SKM-1 (cell line): ENCODE data around the gene HLA-DQA1.
"Not testable (repeated sequence)": the region's sequence is repeated elsewhere in the genome, so short reads cannot be mapped to it uniquely, and the experiment has no call there.

ENCODE experiments used
- DNase-seq: peaks from one replicate; lab custom pipeline; 2025; ENCODE audit not compliant: unreplicated experiment; lab: John Stamatoyannopoulos, UW

The HLA-DQA1 gene

GRCh38 chr6:32621372-32621771 lies 15.8 kb upstream of the HLA-DQA1 start:
- no peak for DNase-seq

- DNase-seq = peak; percentile 14
These were observed 14.4 kb upstream of the HLA-DQA1 start for GRCh38 chr6:32622545-32623401.

GRCh38 chr6:32623693-32624092 lies 13.5 kb upstream of the HLA-DQA1 start:
- peak; percentile 40 for DNase-seq

- no peak for DNase-seq
These were observed 12.6 kb upstream of the HLA-DQA1 start for GRCh38 chr6:32624565-32624964.

DNA sequence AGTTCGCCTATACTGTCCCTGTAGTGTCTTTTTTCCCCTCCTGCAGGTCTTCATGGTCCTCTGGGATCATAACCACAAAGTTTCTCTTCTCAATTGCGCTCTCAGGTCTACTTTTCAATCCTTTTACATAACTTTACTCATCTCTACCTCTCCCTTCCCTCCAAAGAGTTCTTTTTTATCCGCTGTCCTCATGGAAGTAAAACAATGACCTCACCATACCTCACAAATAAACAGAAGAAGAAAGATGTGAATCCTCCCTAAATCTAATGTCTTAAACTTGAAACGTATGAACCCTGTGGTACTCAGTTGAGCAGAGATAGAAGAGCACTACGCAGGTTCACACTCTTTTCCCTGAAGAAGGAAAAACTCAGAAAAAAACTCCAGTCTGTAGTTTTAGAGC lies 12.1 kb upstream of the HLA-DQA1 start:
- no peak for DNase-seq

DNA sequence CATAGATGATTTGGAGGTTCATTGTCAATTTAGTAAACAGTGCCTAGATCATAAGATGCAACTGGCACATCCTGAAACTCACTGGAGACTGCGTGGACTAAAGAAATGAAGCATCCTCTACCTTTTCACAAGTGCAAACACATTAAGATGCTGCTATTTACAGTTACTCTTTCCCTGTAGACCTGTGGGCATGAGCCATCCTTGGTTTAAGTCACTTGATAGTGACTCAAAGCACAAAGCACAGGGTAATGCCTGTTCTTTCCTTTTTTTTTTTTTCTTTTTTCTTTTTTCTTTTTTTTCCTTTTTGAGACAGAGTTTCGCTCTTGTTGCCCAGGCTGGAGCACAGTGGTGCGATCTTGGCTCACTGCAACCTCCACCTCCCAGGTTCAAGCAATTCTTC lies 10.0 kb upstream of the HLA-DQA1 start:
- no peak for DNase-seq

- DNase-seq = no peak
These were observed 9.4 kb upstream of the HLA-DQA1 start for GRCh38 chr6:32627831-32628230.

DNA sequence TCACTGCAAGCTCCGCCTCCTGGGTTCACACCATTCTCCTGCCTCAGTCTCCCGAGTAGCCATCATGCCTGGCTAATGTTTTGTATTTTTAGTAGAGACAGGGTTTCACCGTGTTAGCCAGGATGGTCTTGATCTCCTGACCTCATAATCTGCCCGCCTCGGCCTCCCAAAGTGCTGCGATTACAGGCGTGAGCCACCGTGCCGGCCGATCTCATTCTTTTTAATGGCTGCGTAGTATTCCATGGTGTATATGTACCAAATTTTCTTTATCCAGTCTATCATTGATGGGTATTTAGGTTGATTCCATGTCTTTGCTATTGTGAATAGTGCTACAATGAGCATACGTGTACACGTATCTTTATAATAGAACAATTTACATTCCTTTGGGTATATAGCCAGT lies 7.4 kb upstream of the HLA-DQA1 start:
- DNase-seq = not testable (repeated sequence)

DNA sequence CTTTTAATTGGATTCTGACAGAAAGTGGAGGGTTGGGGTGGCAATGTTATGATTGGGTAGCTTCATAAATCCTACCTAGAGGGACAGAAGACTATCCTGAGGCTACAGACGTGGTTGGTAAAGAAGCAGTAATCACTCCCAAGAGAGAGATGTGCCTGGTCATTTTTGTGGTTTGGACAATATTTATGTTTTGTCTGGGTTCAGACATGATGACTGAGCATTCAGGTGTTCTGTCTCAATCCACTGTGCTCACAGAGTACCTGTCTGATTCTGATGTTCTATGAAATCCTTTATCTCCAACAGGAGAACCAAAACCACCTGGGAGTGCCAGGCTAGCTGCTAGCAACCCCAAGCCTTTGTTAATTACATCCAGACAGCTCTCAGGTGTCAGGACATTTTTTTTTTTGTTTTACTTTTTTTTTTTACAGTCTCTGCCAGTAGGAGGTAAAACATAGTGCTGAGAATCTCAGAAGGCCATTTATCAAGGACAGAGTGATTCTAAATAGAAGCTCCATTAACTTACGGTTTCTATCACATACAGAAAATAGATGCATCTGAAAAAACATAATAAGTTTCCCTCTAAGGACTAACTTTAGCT lies 1.6 kb upstream of the HLA-DQA1 start:
- DNase-seq = no peak

- DNase-seq = no peak
These were observed 677 bp downstream of the HLA-DQA1 start for GRCh38 chr6:32637883-32638282.

- no peak for DNase-seq
These were observed 1.5 kb downstream of the HLA-DQA1 start for GRCh38 chr6:32638532-32639219.

GRCh38 chr6:32639440-32640394 lies 2.5 kb downstream of the HLA-DQA1 start:
- DNase-seq = no peak

DNA sequence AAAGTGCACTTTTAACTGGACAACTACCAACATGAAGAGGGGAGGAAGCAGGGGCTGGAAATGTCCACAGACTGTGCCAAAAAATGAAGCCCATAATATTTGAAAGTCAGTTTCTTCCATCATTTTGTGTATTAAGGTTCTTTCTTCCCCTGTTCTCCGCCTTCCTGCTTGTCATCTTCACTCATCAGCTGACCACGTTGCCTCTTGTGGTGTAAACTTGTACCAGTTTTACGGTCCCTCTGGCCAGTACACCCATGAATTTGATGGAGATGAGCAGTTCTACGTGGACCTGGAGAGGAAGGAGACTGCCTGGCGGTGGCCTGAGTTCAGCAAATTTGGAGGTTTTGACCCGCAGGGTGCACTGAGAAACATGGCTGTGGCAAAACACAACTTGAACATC lies 3.9 kb downstream of the HLA-DQA1 start:
- DNase-seq = no peak

- not testable (repeated sequence) for DNase-seq
These were observed 4.8 kb downstream of the HLA-DQA1 start for GRCh38 chr6:32641785-32642719.

GRCh38 chr6:32642720-32643106 lies 5.5 kb downstream of the HLA-DQA1 start:
- no peak for DNase-seq

GRCh38 chr6:32643904-32644303 lies 6.7 kb downstream of the HLA-DQA1 start:
- DNase-seq = no peak

DNA sequence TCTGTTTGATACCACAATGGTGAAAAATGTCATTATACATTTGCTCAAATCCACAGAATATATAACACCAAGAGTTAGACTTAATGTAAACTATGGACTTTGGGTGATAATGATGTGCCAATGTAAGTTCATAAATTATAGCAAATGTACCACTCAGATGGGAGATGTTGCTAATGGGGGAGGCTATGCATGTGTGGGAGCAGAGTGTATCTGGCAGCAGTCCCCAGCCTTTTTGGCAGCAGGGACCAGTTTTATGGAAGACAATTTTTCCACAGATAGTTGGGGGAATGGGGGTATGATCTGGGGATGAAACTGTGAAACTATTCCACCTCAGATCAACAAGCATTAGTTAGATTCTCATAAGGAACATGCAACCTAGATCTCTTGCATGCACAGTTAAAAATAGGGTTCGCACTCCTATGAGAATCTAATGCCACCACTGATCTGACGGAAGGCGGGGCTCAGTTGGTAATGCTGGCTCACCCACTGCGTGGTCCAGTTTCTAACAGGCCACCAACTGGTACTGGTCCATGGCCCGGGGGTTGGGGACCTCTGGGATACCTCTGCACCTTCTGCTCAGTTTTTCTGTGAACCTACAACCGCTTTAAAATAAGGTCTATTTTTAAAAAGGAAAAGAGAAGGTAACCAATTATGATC lies 8.0 kb downstream of the HLA-DQA1 start:
- DNase-seq = no peak

GRCh38 chr6:32655203-32655710 lies 18.1 kb downstream of the HLA-DQA1 start:
- no peak for DNase-seq

GRCh38 chr6:32657329-32657728 lies 20.1 kb downstream of the HLA-DQA1 start:
- not testable (repeated sequence) for DNase-seq
